ENCODE results near the gene MYO7A. TPM values are rescaled to one million over a fixed set of nuclear protein-coding genes. Genes with fewer than 3 reads are reported as not detected.

Gene MYO7A
- total and polyA plus RNA-seq, 2 of the 8 experiments (the other 6 are each of a cell fraction or from before 2014, with no cell fraction given), result 1.5 to 1.9 TPM

- POLR2A ChIA-PET (ENCODE audit: partially characterized antibody), result no interaction called here
Observed at GRCh38 chr11:77211040-77211451, 83.0 kb downstream of the MYO7A start.

More at GRCh38 chr11:77211040-77211451, 83.0 kb downstream of the MYO7A start:
- Histone ChIP-seq H2BK120ac (replicated peaks; ENCODE audit: low read depth, low read length) (no peak overlapping the region), H3K18ac (ENCODE audit: extremely low read depth, low read length) (no peak overlapping the region), H3K4me2 (ENCODE audit: insufficient read depth in 1 of 2, low read depth in 2 of 2, low read length in 2 of 2) (no peak overlapping the region), H3K9ac (replicated peaks in 1 of 4; ENCODE audit: extremely low read depth in 1 of 4, low read depth in 3 of 4, low read length in 3 of 4) (no peak overlapping the region), H3K56ac (replicated peaks; ENCODE audit: insufficient read length, low read depth, low read length) (no peak overlapping the region), H3K4ac (replicated peaks; ENCODE audit: insufficient read length, low read depth, low read length) (no peak overlapping the region), H3K27ac (ENCODE audit: low read depth, low read length) (no peak overlapping the region), H2AK5ac (ENCODE audit: low read depth, low read length) (no peak overlapping the region), H3K14ac (ENCODE audit: insufficient read length) (no peak overlapping the region), H3K9me3 (ENCODE audit: insufficient read depth in 2 of 2, low read depth in 1 of 2, low read length in 1 of 2) (no peaks in the 10 kb centered on the region), H3K27me3 (replicated peaks in 1 of 4; ENCODE audit: control insufficient read depth in 3 of 4, extremely low read depth in 1 of 4, insufficient read depth in 3 of 4, low read length in 3 of 4) (no peaks in the 10 kb centered on the region), H2AFZ (ENCODE audit: low read length) (no peak overlapping the region), H4K20me1 (replicated peaks in 1 of 2; ENCODE audit: control insufficient read depth in 1 of 2, insufficient read depth in 2 of 2, low read length in 2 of 2) (no peaks in the 10 kb centered on the region), H3K4me3 (ENCODE audit: extremely low read depth in 1 of 4, insufficient read depth in 2 of 4, low read depth in 3 of 4, low read length in 4 of 4) (no peak overlapping the region), H4K91ac (replicated peaks; ENCODE audit: insufficient read length, low read length) (no peak overlapping the region), H2BK20ac (ENCODE audit: low read length) (no peak overlapping the region), H3K23ac (ENCODE audit: insufficient read length) (no peak overlapping the region), H4K5ac (ENCODE audit: insufficient read length, low read depth, low read length) (no peak overlapping the region), H4K8ac (ENCODE audit: extremely low read depth, insufficient read depth, low read length) (no peak overlapping the region), H3K23me2 (ENCODE audit: low read depth, low read length) (no peaks in the 10 kb centered on the region), H2BK12ac (ENCODE audit: low read depth, low read length) (no peak overlapping the region), H3K4me1 (replicated peaks in 1 of 4; ENCODE audit: control insufficient read depth in 3 of 4, insufficient read depth in 4 of 4, low read length in 3 of 4) (no peaks in the 10 kb centered on the region), H3K79me2 (ENCODE audit: control insufficient read depth in 1 of 2, insufficient read depth in 2 of 2, low read length in 2 of 2) (no peaks in the 10 kb centered on the region), H2BK5ac (ENCODE audit: low read depth, low read length) (no peak overlapping the region), H3K36me3 (ENCODE audit: control insufficient read depth in 2 of 4, insufficient read depth in 4 of 4, low read length in 3 of 4) (no peaks in the 10 kb centered on the region), H2BK15ac (ENCODE audit: low read length) (no peak overlapping the region), H3K79me1 (ENCODE audit: low read depth, low read length) (no peaks in the 10 kb centered on the region)
- FAIRE-seq, result no peak
- WGBS, 2 experiments (ENCODE audit: extremely low coverage in 1 of 2, insufficient coverage in 1 of 2, insufficient read length in 1 of 2, insufficient replicate concordance in 2 of 2, low coverage in 1 of 2, low lambda C conversion rate in 2 of 2, missing lambda C conversion rate in 1 of 2), result 96% methylated on average over 14 of the region's 14 CpGs; no CpG with 5 or more reads in 1 of the 2 experiments
- CTCF ChIA-PET (ENCODE audit: partially characterized antibody), result interaction anchor here (0.6 to 2.6 kb wide), 7 partner anchors 12 to 658 kb away, joined by 3 to 14 read pairs (median 3); no protein-coding TSS in a partner anchor
- no peak for DNase-seq (ENCODE audit: low read depth in 1 of 2, low spot score in 2 of 2)
- TF ChIP-seq ASH2L (IDR thresholded peaks at IDR 0.05; ENCODE audit: low read length) (no peak), CTBP2 (IDR thresholded peaks at IDR 0.05; ENCODE audit: borderline replicate concordance, insufficient read depth, insufficient read length, low read length) (no peak), CBX8 (IDR thresholded peaks at IDR 0.05; ENCODE audit: borderline replicate concordance, low read depth, low read length) (no peak), TAF7 (optimal IDR thresholded peaks at IDR 0.05; ENCODE audit: borderline replicate concordance, low read depth, low read length) (no peak), SIRT6 (IDR thresholded peaks at IDR 0.05; ENCODE audit: low read length) (no peak), JUND (IDR thresholded peaks at IDR 0.05; ENCODE audit: low read length) (no peak), BCL11A (IDR thresholded peaks at IDR 0.05; ENCODE audit: low read depth in 2 of 2, low read length in 2 of 2) (no peak), PHF8 (conservative IDR thresholded peaks at IDR 0.05; ENCODE audit: low read depth, low read length) (no peak), EZH2 (IDR thresholded peaks at IDR 0.05; ENCODE audit: low read depth, low read length, severe bottlenecking) (no peak), KDM5A (IDR thresholded peaks at IDR 0.05; ENCODE audit: low read length) (no peak), GABPA (IDR thresholded peaks at IDR 0.05; ENCODE audit: borderline replicate concordance, insufficient read depth, low read length) (no peak)
- TF ChIP-seq, protein P1, sequence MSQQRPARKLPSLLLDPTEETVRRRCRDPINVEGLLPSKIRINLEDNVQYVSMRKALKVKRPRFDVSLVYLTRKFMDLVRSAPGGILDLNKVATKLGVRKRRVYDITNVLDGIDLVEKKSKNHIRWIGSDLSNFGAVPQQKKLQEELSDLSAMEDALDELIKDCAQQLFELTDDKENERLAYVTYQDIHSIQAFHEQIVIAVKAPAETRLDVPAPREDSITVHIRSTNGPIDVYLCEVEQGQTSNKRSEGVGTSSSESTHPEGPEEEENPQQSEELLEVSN (IDR thresholded peaks at IDR 0.05), result no peak
